HL-60 (cell line): Measurements from ENCODE around the gene SLC10A7.

Experiments
- GABPA ChIP-seq: IDR thresholded peaks from 2 replicates; pipeline ENCODE4 v1.6.1; 2012; ENCODE audit warnings: low read depth
- POLR2AphosphoS5 ChIP-seq: IDR thresholded peaks from 2 replicates; pipeline ENCODE4 v1.6.1; 2012; ENCODE audit warnings: low read depth
- SPI1 ChIP-seq: IDR thresholded peaks from 2 replicates; pipeline ENCODE4 v1.6.1; 2012; ENCODE audit warnings: low read depth, mild to moderate bottlenecking, borderline replicate concordance
- TF ChIP-seq, protein P1 (sequence below): IDR thresholded peaks from one replicate; pipeline ENCODE4 v1.5.1; 2011; ENCODE audit warnings: low read length, control low read depth, inconsistent platforms; ENCODE audit not compliant: insufficient read depth
- TF ChIP-seq, protein P2 (sequence below): IDR thresholded peaks from 2 replicates; pipeline ENCODE4 v1.6.1; 2012; ENCODE audit warnings: low read depth; ENCODE audit not compliant: insufficient replicate concordance

DNA sequence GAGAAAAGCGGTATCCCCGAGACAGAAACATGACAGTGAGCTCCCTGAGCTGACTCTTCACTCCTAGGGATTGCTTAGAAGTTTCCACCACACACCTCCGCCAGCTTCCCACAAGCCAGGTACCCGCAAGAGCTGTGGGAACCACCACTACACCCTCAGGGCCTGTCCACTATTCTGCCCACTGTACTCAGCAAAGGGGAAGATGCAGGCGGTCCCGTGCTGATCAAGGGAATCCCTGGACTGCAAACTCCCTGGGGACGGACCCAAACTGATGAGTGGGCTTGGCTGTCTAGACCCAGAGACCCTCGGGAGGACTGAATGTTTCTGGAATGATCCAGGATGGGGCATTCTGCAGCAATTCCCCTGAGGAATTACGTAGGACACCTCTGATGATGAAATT is 277.2 kb downstream of the SLC10A7 start:
- TF ChIP-seq, protein P1, sequence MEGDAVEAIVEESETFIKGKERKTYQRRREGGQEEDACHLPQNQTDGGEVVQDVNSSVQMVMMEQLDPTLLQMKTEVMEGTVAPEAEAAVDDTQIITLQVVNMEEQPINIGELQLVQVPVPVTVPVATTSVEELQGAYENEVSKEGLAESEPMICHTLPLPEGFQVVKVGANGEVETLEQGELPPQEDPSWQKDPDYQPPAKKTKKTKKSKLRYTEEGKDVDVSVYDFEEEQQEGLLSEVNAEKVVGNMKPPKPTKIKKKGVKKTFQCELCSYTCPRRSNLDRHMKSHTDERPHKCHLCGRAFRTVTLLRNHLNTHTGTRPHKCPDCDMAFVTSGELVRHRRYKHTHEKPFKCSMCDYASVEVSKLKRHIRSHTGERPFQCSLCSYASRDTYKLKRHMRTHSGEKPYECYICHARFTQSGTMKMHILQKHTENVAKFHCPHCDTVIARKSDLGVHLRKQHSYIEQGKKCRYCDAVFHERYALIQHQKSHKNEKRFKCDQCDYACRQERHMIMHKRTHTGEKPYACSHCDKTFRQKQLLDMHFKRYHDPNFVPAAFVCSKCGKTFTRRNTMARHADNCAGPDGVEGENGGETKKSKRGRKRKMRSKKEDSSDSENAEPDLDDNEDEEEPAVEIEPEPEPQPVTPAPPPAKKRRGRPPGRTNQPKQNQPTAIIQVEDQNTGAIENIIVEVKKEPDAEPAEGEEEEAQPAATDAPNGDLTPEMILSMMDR: no peak
- TF ChIP-seq POLR2AphosphoS5: no peak
- TF ChIP-seq, protein P2, sequence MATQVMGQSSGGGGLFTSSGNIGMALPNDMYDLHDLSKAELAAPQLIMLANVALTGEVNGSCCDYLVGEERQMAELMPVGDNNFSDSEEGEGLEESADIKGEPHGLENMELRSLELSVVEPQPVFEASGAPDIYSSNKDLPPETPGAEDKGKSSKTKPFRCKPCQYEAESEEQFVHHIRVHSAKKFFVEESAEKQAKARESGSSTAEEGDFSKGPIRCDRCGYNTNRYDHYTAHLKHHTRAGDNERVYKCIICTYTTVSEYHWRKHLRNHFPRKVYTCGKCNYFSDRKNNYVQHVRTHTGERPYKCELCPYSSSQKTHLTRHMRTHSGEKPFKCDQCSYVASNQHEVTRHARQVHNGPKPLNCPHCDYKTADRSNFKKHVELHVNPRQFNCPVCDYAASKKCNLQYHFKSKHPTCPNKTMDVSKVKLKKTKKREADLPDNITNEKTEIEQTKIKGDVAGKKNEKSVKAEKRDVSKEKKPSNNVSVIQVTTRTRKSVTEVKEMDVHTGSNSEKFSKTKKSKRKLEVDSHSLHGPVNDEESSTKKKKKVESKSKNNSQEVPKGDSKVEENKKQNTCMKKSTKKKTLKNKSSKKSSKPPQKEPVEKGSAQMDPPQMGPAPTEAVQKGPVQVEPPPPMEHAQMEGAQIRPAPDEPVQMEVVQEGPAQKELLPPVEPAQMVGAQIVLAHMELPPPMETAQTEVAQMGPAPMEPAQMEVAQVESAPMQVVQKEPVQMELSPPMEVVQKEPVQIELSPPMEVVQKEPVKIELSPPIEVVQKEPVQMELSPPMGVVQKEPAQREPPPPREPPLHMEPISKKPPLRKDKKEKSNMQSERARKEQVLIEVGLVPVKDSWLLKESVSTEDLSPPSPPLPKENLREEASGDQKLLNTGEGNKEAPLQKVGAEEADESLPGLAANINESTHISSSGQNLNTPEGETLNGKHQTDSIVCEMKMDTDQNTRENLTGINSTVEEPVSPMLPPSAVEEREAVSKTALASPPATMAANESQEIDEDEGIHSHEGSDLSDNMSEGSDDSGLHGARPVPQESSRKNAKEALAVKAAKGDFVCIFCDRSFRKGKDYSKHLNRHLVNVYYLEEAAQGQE: no peak
- no peak for TF ChIP-seq GABPA
- TF ChIP-seq SPI1: no peak
